HepG2 (cell line): ENCODE results near the gene SPTBN4. TPM values are rescaled to one million over a fixed set of nuclear protein-coding genes. Genes with fewer than 3 reads are reported as not detected.

Source experiments
- ATAC-seq: fragments of 200-7000 bp; cut with Tn5 transposase; 3 replicates; pipeline ENCODE4 v1.9.1; 2020; ENCODE audit warnings: mild to moderate bottlenecking, moderate library complexity
- BruUV-seq: library from RNA; stranded (reverse); fragments of 400-500 nt; replicated peaks from 2 replicates; lab custom pipeline; 2021; lab: Mats Ljungman, UMichigan
- CTCF ChIA-PET: fragments of 300-600 bp; formaldehyde crosslinking; extraction: SDS; loops from one replicate; lab custom pipeline; 2021; ENCODE audit warnings: low total read pairs, inconsistent platforms, low intra/inter-chr PET ratio; lab: Yijun Ruan, JAX
- POLR2A ChIA-PET: fragments of 350-600 bp; sonication (Branson Sonifier 250); formaldehyde crosslinking; loops from one replicate; lab custom pipeline; 2020; ENCODE audit warnings: antibody characterized with exemption, inconsistent platforms; lab: Yijun Ruan, JAX
- DNase-seq: peaks from one replicate; pipeline ENCODE4 v3.0.0-alpha.2; 2015; ENCODE audit warnings: low spot score
- FAIRE-seq: peaks from 3 replicates; lab custom pipeline; 2011; peaks lifted over from hg19 to GRCh38; lab: Jason Lieb, UNC
- H2AFZ ChIP-seq: one replicate; pipeline ENCODE4 v1.6.1; 2011; ENCODE audit warnings: low read length, inconsistent platforms
- H3K27ac ChIP-seq: fragments of 300-600 bp; 3 replicates; pipeline ENCODE4 v1.8.0; 2011; ENCODE audit warnings: mixed run types, mild to moderate bottlenecking, mixed read lengths, low read length, inconsistent platforms; ENCODE audit not compliant: insufficient read depth; ENCODE audit errors: extremely low read length
- H3K27me3 ChIP-seq, 2 experiments: fragments of 200-600 bp in 1 of 2; 2 replicates in 1 of 2; 3 replicates in 1 of 2; pipeline versions ENCODE4 v1.6.0 to v1.8.0; 2011; ENCODE audit warnings: low read length in 2 of 2, mild to moderate bottlenecking in 2 of 2, moderate library complexity in 2 of 2, inconsistent platforms in 1 of 2; ENCODE audit not compliant: insufficient read depth in 2 of 2, control insufficient read depth in 1 of 2
- H3K36me3 ChIP-seq, 2 experiments: fragments of 200-600 bp in 1 of 2; replicated peaks in 1 of 2; 2 replicates in 1 of 2; 3 replicates in 1 of 2; pipeline versions ENCODE4 v1.5.1 to v1.8.0; 2011; ENCODE audit warnings: low read length in 2 of 2, inconsistent platforms in 1 of 2; ENCODE audit not compliant: insufficient read depth in 2 of 2, control insufficient read depth in 1 of 2
- H3K4me1 ChIP-seq: 2 replicates; pipeline ENCODE4 v1.5.1; 2012; ENCODE audit warnings: low read length, inconsistent platforms; ENCODE audit not compliant: insufficient read depth
- H3K4me2 ChIP-seq: 2 replicates; pipeline ENCODE4 v1.6.0; 2011; ENCODE audit warnings: low read depth, low read length, inconsistent platforms
- H3K4me3 ChIP-seq, 3 experiments: fragments of 200-600 bp in 1 of 3; sonication (generic), shearing (Covaris generic) in 1 of 3; replicated peaks in 1 of 3; 2 replicates each; pipeline ENCODE4 v1.5.1; 2011 to 2016; ENCODE audit warnings: low read length in 3 of 3, inconsistent platforms in 2 of 3, low read depth in 2 of 3, mild to moderate bottlenecking in 2 of 3, control low read depth in 1 of 3, mixed read lengths in 1 of 3; ENCODE audit not compliant: insufficient read depth in 1 of 3
- H3K79me2 ChIP-seq: one replicate; pipeline ENCODE4 v1.6.1; 2011; ENCODE audit warnings: low read length, inconsistent platforms; ENCODE audit not compliant: insufficient read depth
- H3K9ac ChIP-seq: 2 replicates; pipeline ENCODE4 v1.6.0; 2011; ENCODE audit warnings: mild to moderate bottlenecking, low read depth, low read length, inconsistent platforms; ENCODE audit not compliant: insufficient read depth
- H3K9me3 ChIP-seq: 2 replicates; pipeline ENCODE4 v1.5.1; 2012; ENCODE audit warnings: mild to moderate bottlenecking, low read length
- H4K20me1 ChIP-seq: 2 replicates; pipeline ENCODE4 v1.6.0; 2011; ENCODE audit warnings: inconsistent platforms, mild to moderate bottlenecking, low read length, moderate library complexity; ENCODE audit not compliant: insufficient read depth
- MEIS2 ChIP-seq: sonication (generic); formaldehyde crosslinking; IDR thresholded peaks from 2 replicates; pipeline ENCODE4 v1.9.0; 2021; ENCODE audit warnings: mild to moderate bottlenecking, missing genetic modification reagents
- RAD51 ChIP-seq: fragments of 450-650 bp; IDR thresholded peaks from 2 replicates; pipeline ENCODE4 v1.6.1; 2016; ENCODE audit warnings: borderline replicate concordance
- RNF219 ChIP-seq: sonication (generic); formaldehyde crosslinking; IDR thresholded peaks from 2 replicates; pipeline ENCODE4 v1.5.0; 2020; ENCODE audit warnings: mild to moderate bottlenecking, missing genetic modification reagents
- SP5 ChIP-seq: IDR thresholded peaks from 2 replicates; pipeline ENCODE4 v1.6.1; 2016; ENCODE audit warnings: low read depth, borderline replicate concordance
- SSRP1 ChIP-seq: IDR thresholded peaks from 2 replicates; pipeline ENCODE4 v1.6.1; 2016; ENCODE audit warnings: control low read depth
- TBP ChIP-seq: sonication (generic); formaldehyde crosslinking; IDR thresholded peaks from 2 replicates; pipeline ENCODE4 v1.5.0; 2020; ENCODE audit warnings: missing genetic modification reagents
- TBX2 ChIP-seq: sonication (generic); formaldehyde crosslinking; IDR thresholded peaks from 2 replicates; pipeline ENCODE4 v1.5.0; 2020; ENCODE audit warnings: missing genetic modification reagents, mild to moderate bottlenecking, borderline replicate concordance
- TCF12 ChIP-seq, 2 experiments: fragments of 450-650 bp in 1 of 2; sonication (generic) in 1 of 2; formaldehyde crosslinking in 1 of 2; IDR thresholded peaks; 2 replicates each; pipeline versions ENCODE4 v1.6.1 to v1.8.0; 2017 to 2022; ENCODE audit warnings: antibody characterized with exemption in 1 of 2, mild to moderate bottlenecking in 1 of 2, missing genetic modification reagents in 1 of 2, moderate library complexity in 1 of 2
- ZBTB7B ChIP-seq: sonication (generic); formaldehyde crosslinking; IDR thresholded peaks from 2 replicates; pipeline ENCODE4 v1.4.0; 2020; ENCODE audit warnings: missing genetic modification reagents
- ZIK1 ChIP-seq: sonication (generic); formaldehyde crosslinking; IDR thresholded peaks from 2 replicates; pipeline ENCODE4 v1.5.0; 2020; ENCODE audit warnings: mild to moderate bottlenecking, low read depth, missing genetic modification reagents, borderline replicate concordance
- ZNF317 ChIP-seq: sonication (generic); formaldehyde crosslinking; IDR thresholded peaks from 2 replicates; pipeline ENCODE4 v1.5.0; 2020; ENCODE audit warnings: mild to moderate bottlenecking, missing genetic modification reagents
- ZNF333 ChIP-seq: sonication (generic); formaldehyde crosslinking; IDR thresholded peaks from 2 replicates; pipeline ENCODE4 v1.4.0; 2020; ENCODE audit warnings: mild to moderate bottlenecking, missing genetic modification reagents, borderline replicate concordance
- ZNF543 ChIP-seq: sonication (generic); formaldehyde crosslinking; IDR thresholded peaks from 2 replicates; pipeline ENCODE4 v1.4.0; 2020; ENCODE audit warnings: mild to moderate bottlenecking, missing genetic modification reagents
- ZNF766 ChIP-seq: sonication (generic); formaldehyde crosslinking; IDR thresholded peaks from 2 replicates; pipeline ENCODE4 v1.5.0; 2020; ENCODE audit warnings: missing genetic modification reagents, borderline replicate concordance
- WGBS: methylation state at CpG from one replicate; pipeline ENCODE4 v1.1.6; 2017; ENCODE audit warnings: low lambda C conversion rate; 5-methylcytosine and 5-hydroxymethylcytosine counted together
- in situ Hi-C: cut with HindIII; loops from 2 replicates; pipeline ENCODE4 v1.10.0; 2017; ENCODE audit warnings: low pct_unique_long_range_greater_than_20kb; ENCODE audit not compliant: extremely low pct_ligation_motif_present
- intact Hi-C: fragments of 100-400 bp; cut with micrococcal nuclease; formaldehyde crosslinking; loops from one replicate; pipeline ENCODE4 v1.10.0; 2022; ENCODE audit not compliant: unreplicated experiment
- polyA plus RNA-seq, 8 experiments: library from polyadenylated mRNA; depleted of rRNA in 3 of 8; stranded (reverse) in 7 of 8; unstranded in 1 of 8; fragments of >200 nt; fragmentation: Illumina TruSeq in 4 of 8; extraction: Trizol in 4 of 8; gene quantifications; 2 replicates each; pipeline versions ENCODE4 v1.2.1 to v1.2.3, GENCODE V29; 2011 to 2016; ENCODE audit warnings: low read depth in 4 of 8, missing spikeins in 1 of 8, mixed read lengths in 1 of 8; ENCODE audit not compliant: insufficient read depth in 1 of 8
- total RNA-seq, 5 experiments: library from RNA; depleted of rRNA; stranded (reverse); fragments of >200 nt; fragmentation: Illumina TruSeq; extraction: Trizol; gene quantifications; 2 replicates each; pipeline ENCODE4 v1.2.3, GENCODE V29; 2016; ENCODE audit warnings: low read depth in 1 of 5
- TF ChIP-seq, protein P1 (sequence below): sonication (generic); formaldehyde crosslinking; IDR thresholded peaks from 2 replicates; pipeline ENCODE4 v1.9.0; 2021; ENCODE audit warnings: mild to moderate bottlenecking, missing genetic modification reagents

The SPTBN4 gene
- total and polyA plus RNA-seq, 2 of the 13 experiments (the other 11 are each of a cell fraction or from before 2014, with no cell fraction given), result 0.11 TPM

DNA sequence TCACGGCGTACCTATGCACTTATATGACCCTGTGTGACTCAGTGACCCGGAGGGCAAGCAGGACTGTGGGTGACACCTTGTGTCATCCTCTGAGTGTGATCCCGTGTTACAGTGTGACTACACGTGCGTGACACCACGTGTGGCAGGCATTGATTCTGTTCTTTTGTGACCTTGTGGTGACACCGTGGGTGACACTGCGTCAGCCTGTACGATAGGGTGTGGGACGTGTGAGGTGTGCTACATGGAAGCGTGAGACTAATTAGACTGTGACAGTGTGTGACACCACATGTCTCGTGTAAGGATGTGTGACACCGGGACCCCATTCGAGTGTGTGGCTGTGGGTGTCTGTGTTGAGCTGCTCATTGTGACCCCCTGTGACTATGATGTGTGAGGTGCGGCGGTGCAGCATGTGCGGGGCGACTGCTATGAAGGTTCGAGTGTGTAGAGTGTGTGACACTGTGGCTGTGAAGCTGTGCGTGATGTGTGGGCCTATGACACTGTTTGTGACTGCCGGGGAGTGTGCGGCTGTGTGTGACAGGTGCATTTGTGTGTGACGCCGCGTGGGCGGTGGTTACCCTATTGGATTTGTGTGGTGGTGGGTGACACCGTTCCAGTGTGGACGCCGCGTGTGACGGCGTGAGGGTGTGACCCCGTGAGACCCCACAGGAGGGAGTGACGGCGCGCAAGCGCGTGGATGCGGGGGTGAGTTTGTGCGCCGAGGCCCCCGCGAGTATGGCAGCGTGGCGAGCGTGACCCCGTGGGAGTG, 399 bp upstream of the SPTBN4 start:
- DNase-seq, result no peak
- no peaks in the 10 kb centered on the region for H3K79me2 ChIP-seq
- peak; percentile 11 for ATAC-seq
- BruUV-seq, result no TSS peak
- H2AFZ ChIP-seq, result no peak overlapping the region
- peak overlapping the region; percentile 44 to 75 (median 62) for H3K4me3 ChIP-seq
- no peak overlapping the region for H3K27ac ChIP-seq
- intact Hi-C loops (loop anchor here (10.0 kb wide), 1 partner anchor 58 kb away; no protein-coding TSS in a partner anchor), in situ Hi-C loops (no loop called here)
- peaks cover 44% of the 10 kb centered on the region for H3K4me1 ChIP-seq
- FAIRE-seq, result no peak
- H3K9ac ChIP-seq, result peak overlapping the region; percentile 37; the same call in 1 of the 2 replicates
- H3K27me3 ChIP-seq, result peaks cover 1 to 17% of the 10 kb centered on the region in 2 experiments; a peak in 3 of 5 replicates
- H3K36me3 ChIP-seq, result no peaks in the 10 kb centered on the region
- no peaks in the 10 kb centered on the region for H4K20me1 ChIP-seq
- peak overlapping the region; percentile 99 for H3K4me2 ChIP-seq
- POLR2A ChIA-PET, result interaction anchor here (0.7 to 5.5 kb wide), 15 partner anchors 11 to 973 kb away, joined by 3 to 47 read pairs (median 6); partner anchors contain the start of genes C19orf47, PLD3, SERTAD1 and SERTAD3
- WGBS, result 4% methylated on average over 29 of the region's 48 CpGs
- CTCF ChIA-PET, result interaction anchor here (0.7 kb wide), 1 partner anchor 46 kb away, joined by 3 read pairs; no protein-coding TSS in a partner anchor
- H3K9me3 ChIP-seq, result no peaks in the 10 kb centered on the region
- TF ChIP-seq ZNF766 (CRISPR knock-in tag) (no peak), TBP (CRISPR knock-in tag) (no peak), TCF12 (IDR thresholded peaks at IDR 0.05) (no peak), TCF12 (CRISPR knock-in tag; IDR thresholded peaks at IDR 0.05) (no peak), TBX2 (CRISPR knock-in tag) (peak; percentile 45; the same call in 1 of the 2 replicates), SP5 (CRISPR knock-in tag) (no peak), ZNF543 (no peak), ZIK1 (CRISPR knock-in tag) (0 out of 2 replicates have a peak, but pooled peaks have one; percentile 69), RAD51 (no peak), SSRP1 (CRISPR knock-in tag) (no peak), ZNF317 (CRISPR knock-in tag) (no peak), RNF219 (CRISPR knock-in tag) (no peak), MEIS2 (CRISPR knock-in tag) (no peak), ZBTB7B (no peak), ZNF333 (CRISPR knock-in tag) (0 out of 2 replicates have a peak, but pooled peaks have one; percentile 25)
- TF ChIP-seq, protein P1, sequence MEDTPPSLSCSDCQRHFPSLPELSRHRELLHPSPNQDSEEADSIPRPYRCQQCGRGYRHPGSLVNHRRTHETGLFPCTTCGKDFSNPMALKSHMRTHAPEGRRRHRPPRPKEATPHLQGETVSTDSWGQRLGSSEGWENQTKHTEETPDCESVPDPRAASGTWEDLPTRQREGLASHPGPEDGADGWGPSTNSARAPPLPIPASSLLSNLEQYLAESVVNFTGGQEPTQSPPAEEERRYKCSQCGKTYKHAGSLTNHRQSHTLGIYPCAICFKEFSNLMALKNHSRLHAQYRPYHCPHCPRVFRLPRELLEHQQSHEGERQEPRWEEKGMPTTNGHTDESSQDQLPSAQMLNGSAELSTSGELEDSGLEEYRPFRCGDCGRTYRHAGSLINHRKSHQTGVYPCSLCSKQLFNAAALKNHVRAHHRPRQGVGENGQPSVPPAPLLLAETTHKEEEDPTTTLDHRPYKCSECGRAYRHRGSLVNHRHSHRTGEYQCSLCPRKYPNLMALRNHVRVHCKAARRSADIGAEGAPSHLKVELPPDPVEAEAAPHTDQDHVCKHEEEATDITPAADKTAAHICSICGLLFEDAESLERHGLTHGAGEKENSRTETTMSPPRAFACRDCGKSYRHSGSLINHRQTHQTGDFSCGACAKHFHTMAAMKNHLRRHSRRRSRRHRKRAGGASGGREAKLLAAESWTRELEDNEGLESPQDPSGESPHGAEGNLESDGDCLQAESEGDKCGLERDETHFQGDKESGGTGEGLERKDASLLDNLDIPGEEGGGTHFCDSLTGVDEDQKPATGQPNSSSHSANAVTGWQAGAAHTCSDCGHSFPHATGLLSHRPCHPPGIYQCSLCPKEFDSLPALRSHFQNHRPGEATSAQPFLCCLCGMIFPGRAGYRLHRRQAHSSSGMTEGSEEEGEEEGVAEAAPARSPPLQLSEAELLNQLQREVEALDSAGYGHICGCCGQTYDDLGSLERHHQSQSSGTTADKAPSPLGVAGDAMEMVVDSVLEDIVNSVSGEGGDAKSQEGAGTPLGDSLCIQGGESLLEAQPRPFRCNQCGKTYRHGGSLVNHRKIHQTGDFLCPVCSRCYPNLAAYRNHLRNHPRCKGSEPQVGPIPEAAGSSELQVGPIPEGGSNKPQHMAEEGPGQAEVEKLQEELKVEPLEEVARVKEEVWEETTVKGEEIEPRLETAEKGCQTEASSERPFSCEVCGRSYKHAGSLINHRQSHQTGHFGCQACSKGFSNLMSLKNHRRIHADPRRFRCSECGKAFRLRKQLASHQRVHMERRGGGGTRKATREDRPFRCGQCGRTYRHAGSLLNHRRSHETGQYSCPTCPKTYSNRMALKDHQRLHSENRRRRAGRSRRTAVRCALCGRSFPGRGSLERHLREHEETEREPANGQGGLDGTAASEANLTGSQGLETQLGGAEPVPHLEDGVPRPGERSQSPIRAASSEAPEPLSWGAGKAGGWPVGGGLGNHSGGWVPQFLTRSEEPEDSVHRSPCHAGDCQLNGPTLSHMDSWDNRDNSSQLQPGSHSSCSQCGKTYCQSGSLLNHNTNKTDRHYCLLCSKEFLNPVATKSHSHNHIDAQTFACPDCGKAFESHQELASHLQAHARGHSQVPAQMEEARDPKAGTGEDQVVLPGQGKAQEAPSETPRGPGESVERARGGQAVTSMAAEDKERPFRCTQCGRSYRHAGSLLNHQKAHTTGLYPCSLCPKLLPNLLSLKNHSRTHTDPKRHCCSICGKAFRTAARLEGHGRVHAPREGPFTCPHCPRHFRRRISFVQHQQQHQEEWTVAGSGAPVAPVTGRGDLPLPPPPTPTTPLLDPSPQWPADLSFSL (CRISPR knock-in tag), result peak; percentile 9; the same call in 1 of the 2 replicates
